Type B pancreatic cell (in vitro differentiated cells): Measurements from ENCODE around the gene ADAM12. TPM values are rescaled to one million over a fixed set of nuclear protein-coding genes. Genes with fewer than 3 reads are reported as not detected.

ENCODE experiments used
- DNase-seq: peaks from one replicate; pipeline ENCODE4 v3.0.0; 2021; ENCODE audit warnings: mixed read lengths; ENCODE audit not compliant: unreplicated experiment; ENCODE audit errors: extremely low spot score
- H3K27ac Mint-ChIP-seq: 2 replicates; pipeline ENCODE4 v1.8.0; 2021; ENCODE audit warnings: mild to moderate bottlenecking, mixed read lengths
- H3K27me3 Mint-ChIP-seq: 2 replicates; pipeline ENCODE4 v1.8.0; 2021; ENCODE audit warnings: mixed read lengths
- H3K36me3 Mint-ChIP-seq: 2 replicates; pipeline ENCODE4 v1.8.0; 2021; ENCODE audit warnings: mixed read lengths
- H3K4me1 Mint-ChIP-seq: one replicate; pipeline ENCODE4 v1.8.0; 2021; ENCODE audit warnings: mixed read lengths; ENCODE audit not compliant: unreplicated experiment
- H3K4me3 Mint-ChIP-seq: 2 replicates; pipeline ENCODE4 v1.8.0; 2021; ENCODE audit warnings: mild to moderate bottlenecking, mixed read lengths
- H3K9me3 Mint-ChIP-seq: 2 replicates; pipeline ENCODE4 v1.8.0; 2021; ENCODE audit warnings: mixed read lengths
- total RNA-seq: library from RNA; stranded (reverse); gene quantifications from 2 replicates; pipeline ENCODE4 v1.2.1, GENCODE V29; 2021; ENCODE audit warnings: low replicate concordance
- TF ChIP-seq, protein P1 (sequence below): fragments of 200-600 bp; sonication (generic); conservative IDR thresholded peaks from 2 replicates; pipeline ENCODE4 v1.5.0; 2021; ENCODE audit warnings: antibody characterized with exemption, mild to moderate bottlenecking

The ADAM12 gene
- total RNA-seq, 1 donor from 2014 or later, result 31.6 TPM

DNA sequence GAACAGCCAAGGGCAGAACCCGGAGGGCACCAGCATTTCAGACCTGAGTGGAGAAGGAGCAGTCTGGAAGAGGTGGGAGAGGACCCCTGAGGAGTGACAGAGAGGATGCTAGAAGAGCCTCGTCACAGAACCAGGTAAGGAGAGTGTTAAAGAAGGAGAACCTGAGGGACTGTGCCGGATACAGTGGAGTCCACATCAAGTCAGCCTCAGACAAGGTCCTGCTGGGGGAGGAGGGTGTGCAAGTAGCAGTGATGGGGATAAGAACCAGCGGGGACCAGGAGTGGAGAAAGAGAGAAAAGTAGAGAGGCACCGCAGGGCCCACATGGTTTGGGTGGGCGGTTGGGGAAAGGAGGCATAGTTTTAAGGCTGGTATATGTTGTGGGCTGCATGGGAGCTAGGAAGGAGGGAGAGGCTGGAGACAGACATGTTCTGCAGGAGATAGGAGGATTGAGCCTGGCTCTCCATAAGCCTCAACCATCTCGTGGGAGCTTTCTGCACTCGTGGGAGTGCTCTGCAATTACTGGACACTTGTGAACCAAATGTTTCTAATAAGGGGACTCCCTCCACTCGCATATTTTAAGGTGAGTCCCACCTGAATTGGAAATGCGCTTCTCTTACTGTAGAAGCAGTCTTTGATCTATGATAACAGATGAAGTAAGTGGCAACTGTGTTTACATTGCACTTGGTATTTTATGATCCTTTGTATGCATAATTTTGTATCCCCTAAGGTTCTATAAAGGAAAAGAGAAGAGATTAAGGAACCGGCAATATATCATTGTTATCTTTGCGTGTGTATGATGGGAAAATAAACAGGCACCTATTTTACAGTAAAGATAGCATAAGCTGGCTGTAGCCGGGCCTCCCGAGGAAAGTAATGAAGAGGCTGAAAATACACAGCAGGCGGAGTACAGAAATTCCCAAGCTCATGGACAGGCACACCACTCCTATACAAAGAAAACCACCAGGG lies 154.8 kb downstream of the ADAM12 start:
- Mint-ChIP-seq H3K36me3 (no peaks in the 10 kb centered on the region), H3K27me3 (peaks cover 21% of the 10 kb centered on the region), H3K9me3 (no peaks in the 10 kb centered on the region), H3K4me3 (no peak overlapping the region), H3K4me1 (peaks cover 18% of the 10 kb centered on the region), H3K27ac (no peak overlapping the region)
- TF ChIP-seq, protein P1, sequence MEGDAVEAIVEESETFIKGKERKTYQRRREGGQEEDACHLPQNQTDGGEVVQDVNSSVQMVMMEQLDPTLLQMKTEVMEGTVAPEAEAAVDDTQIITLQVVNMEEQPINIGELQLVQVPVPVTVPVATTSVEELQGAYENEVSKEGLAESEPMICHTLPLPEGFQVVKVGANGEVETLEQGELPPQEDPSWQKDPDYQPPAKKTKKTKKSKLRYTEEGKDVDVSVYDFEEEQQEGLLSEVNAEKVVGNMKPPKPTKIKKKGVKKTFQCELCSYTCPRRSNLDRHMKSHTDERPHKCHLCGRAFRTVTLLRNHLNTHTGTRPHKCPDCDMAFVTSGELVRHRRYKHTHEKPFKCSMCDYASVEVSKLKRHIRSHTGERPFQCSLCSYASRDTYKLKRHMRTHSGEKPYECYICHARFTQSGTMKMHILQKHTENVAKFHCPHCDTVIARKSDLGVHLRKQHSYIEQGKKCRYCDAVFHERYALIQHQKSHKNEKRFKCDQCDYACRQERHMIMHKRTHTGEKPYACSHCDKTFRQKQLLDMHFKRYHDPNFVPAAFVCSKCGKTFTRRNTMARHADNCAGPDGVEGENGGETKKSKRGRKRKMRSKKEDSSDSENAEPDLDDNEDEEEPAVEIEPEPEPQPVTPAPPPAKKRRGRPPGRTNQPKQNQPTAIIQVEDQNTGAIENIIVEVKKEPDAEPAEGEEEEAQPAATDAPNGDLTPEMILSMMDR, result no peak
- no peak for DNase-seq

DNA sequence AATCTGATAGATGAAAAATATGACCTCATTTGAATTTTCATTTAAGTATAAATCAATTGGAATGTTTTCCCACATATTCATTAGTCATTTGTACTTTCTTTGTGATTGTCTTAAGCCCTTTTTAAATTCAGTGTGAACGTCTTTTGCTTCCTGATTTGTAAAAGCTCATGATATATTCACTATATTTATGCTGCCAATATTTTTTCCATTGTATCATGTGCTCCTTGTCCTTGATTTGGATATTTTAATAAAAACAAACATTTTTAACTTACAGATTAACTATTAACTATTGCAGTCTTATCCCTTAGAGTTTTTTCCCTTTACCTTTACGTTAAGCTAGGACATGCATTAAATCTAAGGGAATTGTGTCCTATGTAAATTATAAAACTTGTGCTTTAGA lies 157.7 kb downstream of the ADAM12 start:
- no peak for DNase-seq
- TF ChIP-seq, protein P1, result no peak
- Mint-ChIP-seq H3K4me3 (no peak overlapping the region), H3K27ac (no peak overlapping the region), H3K4me1 (peaks cover 12% of the 10 kb centered on the region), H3K36me3 (no peaks in the 10 kb centered on the region), H3K9me3 (no peaks in the 10 kb centered on the region), H3K27me3 (peaks cover 21% of the 10 kb centered on the region)

DNA sequence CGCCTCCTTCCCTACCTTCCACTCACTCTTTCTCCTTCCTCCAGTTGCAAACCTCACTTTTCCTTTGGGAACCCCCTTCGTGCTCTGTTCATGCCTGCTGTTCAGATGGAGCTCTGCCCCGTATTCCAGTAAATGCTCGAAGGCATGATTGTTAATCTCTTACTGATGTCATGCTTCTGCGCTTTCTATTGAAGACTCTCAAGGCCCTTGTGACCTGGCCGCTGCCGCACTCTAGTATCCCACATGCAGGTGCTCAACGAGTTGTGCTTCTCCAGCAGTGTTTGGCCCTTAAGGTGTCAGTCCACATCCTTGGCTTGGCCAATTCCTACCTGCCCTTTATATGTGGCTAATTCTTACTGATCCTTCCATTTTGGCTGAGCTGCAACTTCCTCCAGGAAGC lies 158.6 kb downstream of the ADAM12 start:
- peaks cover 26% of the 10 kb centered on the region for H3K27me3 Mint-ChIP-seq
- H3K4me3 Mint-ChIP-seq, result no peak overlapping the region
- H3K9me3 Mint-ChIP-seq, result no peaks in the 10 kb centered on the region
- H3K36me3 Mint-ChIP-seq, result no peaks in the 10 kb centered on the region
- no peak for DNase-seq
- no peak overlapping the region for H3K27ac Mint-ChIP-seq
- TF ChIP-seq, protein P1, result no peak
- H3K4me1 Mint-ChIP-seq, result peaks cover 12% of the 10 kb centered on the region

DNA sequence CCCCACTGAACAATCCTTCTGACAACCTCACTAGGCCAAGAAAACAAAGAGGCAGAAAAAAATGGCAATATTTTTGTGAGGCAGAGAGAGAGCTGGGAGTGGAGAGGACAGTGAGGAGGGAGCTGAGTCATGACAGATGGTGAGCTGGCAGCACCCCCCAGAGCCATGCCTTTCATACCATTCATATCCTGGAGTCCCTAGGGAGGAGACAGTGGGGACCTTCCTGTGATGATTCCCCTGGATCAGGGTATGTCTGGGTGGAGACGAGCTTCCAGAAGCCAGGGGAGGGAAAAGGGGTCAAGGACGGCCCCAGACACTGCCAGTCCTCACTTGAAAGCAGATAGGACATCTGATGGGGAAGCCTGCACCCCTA lies 160.5 kb downstream of the ADAM12 start:
- TF ChIP-seq, protein P1, result no peak
- Mint-ChIP-seq H3K4me1 (peaks cover 9% of the 10 kb centered on the region), H3K27ac (no peak overlapping the region), H3K27me3 (peaks cover 29% of the 10 kb centered on the region), H3K4me3 (no peak overlapping the region), H3K9me3 (no peaks in the 10 kb centered on the region), H3K36me3 (no peaks in the 10 kb centered on the region)
- no peak for DNase-seq

DNA sequence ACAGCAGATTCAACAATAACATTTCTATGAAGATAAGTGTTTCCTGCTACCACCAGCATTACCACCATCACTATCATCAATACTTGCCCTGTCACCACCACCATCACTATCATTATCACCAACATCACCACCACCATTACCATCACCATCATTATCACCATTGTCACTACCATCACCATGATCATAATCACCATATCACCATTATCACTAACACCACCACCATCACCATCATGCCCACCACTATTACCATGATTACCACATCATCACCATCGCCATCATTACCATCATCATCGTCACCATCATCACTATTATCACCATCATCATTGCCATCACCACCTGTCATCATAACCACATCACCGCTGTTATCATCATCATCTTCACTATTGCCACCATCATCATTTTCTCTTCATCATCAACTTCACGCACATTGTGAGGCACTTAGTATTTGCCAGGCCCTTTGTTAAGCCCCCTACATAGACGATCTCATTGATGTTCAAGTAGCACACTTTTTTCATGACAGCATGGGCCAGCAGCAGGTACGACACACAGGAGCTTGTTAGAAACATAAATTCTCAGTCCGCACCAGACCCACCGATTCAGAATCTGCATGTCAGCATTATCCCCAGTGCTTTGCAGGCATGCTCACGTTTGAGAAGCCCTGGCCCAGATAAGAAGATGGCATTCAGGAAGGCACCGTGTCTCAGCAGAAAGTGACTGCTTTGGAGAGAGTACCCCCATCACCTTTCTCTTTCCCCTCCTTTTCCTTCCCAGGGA lies 161.1 kb downstream of the ADAM12 start:
- Mint-ChIP-seq H3K9me3 (no peaks in the 10 kb centered on the region), H3K27me3 (peaks cover 25% of the 10 kb centered on the region), H3K4me3 (no peak overlapping the region), H3K36me3 (no peaks in the 10 kb centered on the region), H3K27ac (no peak overlapping the region), H3K4me1 (peaks cover 12% of the 10 kb centered on the region)
- DNase-seq, result no peak
- TF ChIP-seq, protein P1, result no peak
